Measurements from ENCODE around the gene RIN2.

The RIN2 gene

GRCh38 chr20:19774135-19774933, 16.3 kb downstream of the RIN2 start:
- no peaks in the 10 kb centered on the region for H3K36me3 ChIP-seq (ENCODE audit: control insufficient read depth, insufficient read depth, low read length)
- H3K4me3 ChIP-seq (ENCODE audit: low read length): no peak overlapping the region
- no peaks in the 10 kb centered on the region for H3K9me3 ChIP-seq (ENCODE audit: control insufficient read depth, insufficient read depth, low read length)
- H3K4me1 ChIP-seq (ENCODE audit: control insufficient read depth, insufficient read depth, low read length): peaks cover 3% of the 10 kb centered on the region
- DNase-seq (ENCODE audit: low read depth, low spot score): no peak
- H3K27me3 ChIP-seq (ENCODE audit: control insufficient read depth, insufficient read depth, low read length): no peaks in the 10 kb centered on the region
- H3K27ac ChIP-seq (ENCODE audit: low read length): no peak overlapping the region
- WGBS (ENCODE audit: insufficient coverage, insufficient read length): no CpG with 5 or more reads among the region's 4 CpGs

GRCh38 chr20:19775353-19776253, 17.5 kb downstream of the RIN2 start:
- no peaks in the 10 kb centered on the region for H3K27me3 ChIP-seq (ENCODE audit: control insufficient read depth, insufficient read depth, low read length)
- H3K9me3 ChIP-seq (ENCODE audit: control insufficient read depth, insufficient read depth, low read length): no peaks in the 10 kb centered on the region
- no peaks in the 10 kb centered on the region for H3K36me3 ChIP-seq (ENCODE audit: control insufficient read depth, insufficient read depth, low read length)
- H3K27ac ChIP-seq (ENCODE audit: low read length): no peak overlapping the region
- H3K4me3 ChIP-seq (ENCODE audit: low read length): no peak overlapping the region
- no peak for DNase-seq (ENCODE audit: low read depth, low spot score)
- no CpG with 5 or more reads among the region's 7 CpGs for WGBS (ENCODE audit: insufficient coverage, insufficient read length)
- H3K4me1 ChIP-seq (ENCODE audit: control insufficient read depth, insufficient read depth, low read length): peaks cover 2% of the 10 kb centered on the region

DNA sequence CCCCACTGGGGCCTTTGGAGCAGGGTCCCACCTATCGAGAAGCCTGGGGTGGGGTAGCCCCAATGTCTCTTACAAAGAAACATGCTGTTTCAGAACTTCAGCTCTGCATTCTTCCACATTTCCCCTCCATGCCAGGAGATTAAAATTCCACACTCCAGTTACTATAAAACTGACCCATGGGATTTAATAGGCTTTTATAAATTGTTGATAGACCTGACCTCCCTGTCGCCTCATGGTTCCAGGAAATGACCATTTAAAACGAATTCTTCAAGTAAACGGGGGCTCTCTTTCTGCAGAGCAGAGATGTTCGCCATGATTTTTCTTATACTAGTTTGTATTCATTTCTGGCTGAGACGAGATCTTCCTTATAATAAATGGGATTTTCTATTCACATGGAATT, 19.3 kb downstream of the RIN2 start:
- Histone ChIP-seq H3K4me3 (ENCODE audit: low read length) (no peak overlapping the region), H3K4me1 (ENCODE audit: control insufficient read depth, insufficient read depth, low read length) (peaks cover 2% of the 10 kb centered on the region; the same call in 1 of the 2 replicates), H3K9me3 (ENCODE audit: control insufficient read depth, insufficient read depth, low read length) (no peaks in the 10 kb centered on the region), H3K27me3 (ENCODE audit: control insufficient read depth, insufficient read depth, low read length) (no peaks in the 10 kb centered on the region), H3K36me3 (ENCODE audit: control insufficient read depth, insufficient read depth, low read length) (no peaks in the 10 kb centered on the region), H3K27ac (ENCODE audit: low read length) (no peak overlapping the region)
- no peak for DNase-seq (ENCODE audit: low read depth, low spot score)
- no CpG with 5 or more reads among the region's 6 CpGs for WGBS (ENCODE audit: insufficient coverage, insufficient read length)

DNA sequence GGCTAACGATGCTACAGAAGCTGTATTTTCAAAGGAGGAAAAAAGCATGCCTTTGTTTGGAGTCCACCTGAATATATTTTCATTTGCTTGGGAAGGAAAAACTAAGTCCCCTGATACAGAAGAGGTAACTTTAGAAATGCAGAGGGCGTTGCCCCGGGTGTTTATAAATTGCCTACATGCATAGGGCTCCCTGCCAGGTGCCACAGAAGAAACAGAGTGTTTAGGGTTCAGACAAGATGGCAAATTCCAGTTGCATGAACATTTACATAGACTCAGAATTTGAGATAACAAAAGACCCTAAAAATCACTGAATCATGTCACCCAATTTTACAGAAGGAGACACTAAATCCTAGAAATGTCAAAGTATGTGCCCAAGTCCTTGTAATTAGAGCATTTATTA, 19.9 kb downstream of the RIN2 start:
- H3K27ac ChIP-seq (ENCODE audit: low read length): no peak overlapping the region
- WGBS (ENCODE audit: insufficient coverage, insufficient read length): no CpG with 5 or more reads among the region's 3 CpGs

GRCh38 chr20:19778404-19778803, 20.3 kb downstream of the RIN2 start:
- Histone ChIP-seq H3K9me3 (ENCODE audit: control insufficient read depth, insufficient read depth, low read length) (no peaks in the 10 kb centered on the region), H3K4me1 (ENCODE audit: control insufficient read depth, insufficient read depth, low read length) (peaks cover 2% of the 10 kb centered on the region; the same call in 1 of the 2 replicates), H3K27me3 (ENCODE audit: control insufficient read depth, insufficient read depth, low read length) (no peaks in the 10 kb centered on the region), H3K4me3 (ENCODE audit: low read length) (no peak overlapping the region), H3K27ac (ENCODE audit: low read length) (no peak overlapping the region), H3K36me3 (ENCODE audit: control insufficient read depth, insufficient read depth, low read length) (no peaks in the 10 kb centered on the region)
- WGBS (ENCODE audit: insufficient coverage, insufficient read length): no CpG with 5 or more reads among the region's 3 CpGs
- no peak for DNase-seq (ENCODE audit: low read depth, low spot score)

More for the DNA sequence above, 19.9 kb downstream of the RIN2 start:
- Histone ChIP-seq H3K27me3 (ENCODE audit: control insufficient read depth, insufficient read depth, low read length) (no peaks in the 10 kb centered on the region), H3K4me3 (ENCODE audit: low read length) (no peak overlapping the region), H3K36me3 (ENCODE audit: control insufficient read depth, insufficient read depth, low read length) (no peaks in the 10 kb centered on the region), H3K4me1 (ENCODE audit: control insufficient read depth, insufficient read depth, low read length) (peaks cover 2% of the 10 kb centered on the region; the same call in 1 of the 2 replicates), H3K9me3 (ENCODE audit: control insufficient read depth, insufficient read depth, low read length) (no peaks in the 10 kb centered on the region)
- DNase-seq (ENCODE audit: low read depth, low spot score): no peak

DNA sequence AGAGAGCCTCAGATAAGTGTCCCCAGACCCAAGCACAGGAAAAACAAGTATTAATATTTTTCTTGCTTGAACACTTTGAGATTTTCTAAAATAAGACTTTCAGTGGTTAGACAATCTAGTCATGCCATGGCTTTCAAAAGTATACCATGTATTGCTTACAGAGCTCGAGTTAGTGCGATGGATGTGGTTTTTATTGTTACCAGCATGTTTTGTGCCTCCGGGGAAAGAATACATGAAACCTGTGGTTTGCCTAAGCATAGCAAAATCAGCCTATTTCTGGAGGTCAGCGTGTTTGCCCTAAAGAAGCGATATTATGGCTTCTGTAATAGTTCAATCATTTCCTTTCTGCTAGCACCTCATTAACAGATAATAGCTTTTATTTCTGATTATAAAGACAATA, 21.6 kb downstream of the RIN2 start:
- Histone ChIP-seq H3K4me1 (ENCODE audit: control insufficient read depth, insufficient read depth, low read length) (peaks cover under 1% of the 10 kb centered on the region; the same call in 1 of the 2 replicates), H3K9me3 (ENCODE audit: control insufficient read depth, insufficient read depth, low read length) (no peaks in the 10 kb centered on the region), H3K27ac (ENCODE audit: low read length) (no peak overlapping the region), H3K4me3 (ENCODE audit: low read length) (no peak overlapping the region), H3K27me3 (ENCODE audit: control insufficient read depth, insufficient read depth, low read length) (no peaks in the 10 kb centered on the region), H3K36me3 (ENCODE audit: control insufficient read depth, insufficient read depth, low read length) (no peaks in the 10 kb centered on the region)
- no peak for DNase-seq (ENCODE audit: low read depth, low spot score)
- WGBS (ENCODE audit: insufficient coverage, insufficient read length): no CpG with 5 or more reads among the region's 5 CpGs

GRCh38 chr20:19780261-19780660, 22.2 kb downstream of the RIN2 start:
- WGBS (ENCODE audit: insufficient coverage, insufficient read length): no CpG with 5 or more reads among the region's 5 CpGs
- Histone ChIP-seq H3K27ac (ENCODE audit: low read length) (no peak overlapping the region), H3K4me1 (ENCODE audit: control insufficient read depth, insufficient read depth, low read length) (no peaks in the 10 kb centered on the region), H3K36me3 (ENCODE audit: control insufficient read depth, insufficient read depth, low read length) (no peaks in the 10 kb centered on the region), H3K27me3 (ENCODE audit: control insufficient read depth, insufficient read depth, low read length) (no peaks in the 10 kb centered on the region), H3K9me3 (ENCODE audit: control insufficient read depth, insufficient read depth, low read length) (no peaks in the 10 kb centered on the region), H3K4me3 (ENCODE audit: low read length) (no peak overlapping the region)
- DNase-seq (ENCODE audit: low read depth, low spot score): no peak

DNA sequence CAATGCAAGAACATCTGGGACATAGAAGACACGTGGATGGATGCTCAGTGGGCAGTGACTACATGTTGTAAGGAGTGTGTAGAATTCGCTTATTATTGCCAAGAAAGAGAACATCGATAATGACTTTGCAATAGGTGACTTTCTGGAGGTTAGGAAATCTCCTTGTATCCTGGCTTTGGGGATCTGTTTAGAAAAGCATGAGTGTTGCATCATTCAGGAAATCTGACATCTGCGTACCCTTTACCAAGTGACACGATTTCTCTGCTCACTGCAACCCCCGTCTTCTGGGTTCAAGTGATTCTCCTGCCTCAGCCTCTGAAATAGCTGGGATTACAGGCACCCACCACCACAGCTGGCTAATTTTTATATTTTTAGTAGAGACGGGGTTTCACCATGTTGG, 23.2 kb downstream of the RIN2 start:
- Histone ChIP-seq H3K27ac (ENCODE audit: low read length) (no peak overlapping the region), H3K27me3 (ENCODE audit: control insufficient read depth, insufficient read depth, low read length) (no peaks in the 10 kb centered on the region), H3K4me3 (ENCODE audit: low read length) (no peak overlapping the region), H3K36me3 (ENCODE audit: control insufficient read depth, insufficient read depth, low read length) (no peaks in the 10 kb centered on the region), H3K4me1 (ENCODE audit: control insufficient read depth, insufficient read depth, low read length) (peaks cover 1% of the 10 kb centered on the region; the same call in 1 of the 2 replicates), H3K9me3 (ENCODE audit: control insufficient read depth, insufficient read depth, low read length) (no peaks in the 10 kb centered on the region)
- no peak for DNase-seq (ENCODE audit: low read depth, low spot score)
- no CpG with 5 or more reads among the region's 7 CpGs for WGBS (ENCODE audit: insufficient coverage, insufficient read length)

- no peaks in the 10 kb centered on the region for H3K9me3 ChIP-seq (ENCODE audit: control insufficient read depth, insufficient read depth, low read length)
- H3K4me1 ChIP-seq (ENCODE audit: control insufficient read depth, insufficient read depth, low read length): peaks cover 1% of the 10 kb centered on the region; the same call in 1 of the 2 replicates
- H3K27ac ChIP-seq (ENCODE audit: low read length): no peak overlapping the region
- H3K36me3 ChIP-seq (ENCODE audit: control insufficient read depth, insufficient read depth, low read length): no peaks in the 10 kb centered on the region
- DNase-seq (ENCODE audit: low read depth, low spot score): no peak
- WGBS (ENCODE audit: insufficient coverage, insufficient read length): no CpG with 5 or more reads among the region's 3 CpGs
- H3K4me3 ChIP-seq (ENCODE audit: low read length): no peak overlapping the region
- no peaks in the 10 kb centered on the region for H3K27me3 ChIP-seq (ENCODE audit: control insufficient read depth, insufficient read depth, low read length)
These were observed 24.6 kb downstream of the RIN2 start for GRCh38 chr20:19782669-19783068.

DNA sequence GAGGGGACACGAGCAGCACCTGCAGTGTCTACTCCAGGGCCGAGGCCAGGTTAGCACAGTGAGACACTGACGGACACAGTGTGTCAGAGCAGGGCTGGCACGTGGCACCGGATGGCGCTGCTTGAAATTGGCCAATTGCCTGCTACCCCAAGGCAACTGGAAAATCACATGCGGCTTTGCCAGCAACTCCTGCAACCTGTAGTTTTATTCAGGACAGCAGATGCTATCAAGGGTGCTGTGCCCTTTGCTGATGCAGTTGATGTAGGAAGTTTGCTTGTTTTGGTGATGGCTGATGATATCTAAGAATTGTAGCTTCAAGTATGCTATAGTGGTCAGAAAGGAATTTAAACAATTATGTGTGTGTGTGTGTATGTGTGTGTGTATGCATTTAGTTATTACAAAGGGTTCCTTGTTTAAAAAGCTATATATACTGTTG, 25.9 kb downstream of the RIN2 start:
- WGBS (ENCODE audit: insufficient coverage, insufficient read length): no CpG with 5 or more reads among the region's 7 CpGs
- Histone ChIP-seq H3K4me1 (ENCODE audit: control insufficient read depth, insufficient read depth, low read length) (peaks cover 1% of the 10 kb centered on the region; the same call in 1 of the 2 replicates), H3K27ac (ENCODE audit: low read length) (no peak overlapping the region)

More for the DNA sequence above, 25.9 kb downstream of the RIN2 start:
- Histone ChIP-seq H3K36me3 (ENCODE audit: control insufficient read depth, insufficient read depth, low read length) (no peaks in the 10 kb centered on the region), H3K27me3 (ENCODE audit: control insufficient read depth, insufficient read depth, low read length) (no peaks in the 10 kb centered on the region), H3K9me3 (ENCODE audit: control insufficient read depth, insufficient read depth, low read length) (no peaks in the 10 kb centered on the region), H3K4me3 (ENCODE audit: low read length) (no peak overlapping the region)
- DNase-seq (ENCODE audit: low read depth, low spot score): no peak
